PFSK-1 (cell line): ENCODE results near the gene MT1F.

Experiments used
- POLR2AphosphoS5 ChIP-seq: IDR thresholded peaks from 2 replicates; pipeline ENCODE4 v1.6.1; 2012; ENCODE audit warnings: low read depth, mild to moderate bottlenecking, control low read depth, low read length, moderate library complexity
- TAF1 ChIP-seq: IDR thresholded peaks from 2 replicates; pipeline ENCODE4 v1.6.1; 2012; ENCODE audit warnings: low read length, control low read depth, borderline replicate concordance; ENCODE audit not compliant: insufficient read depth

GRCh38 chr16:56684926-56685590 is 27.3 kb downstream of the MT1F start:
- TF ChIP-seq POLR2AphosphoS5 (no peak), TAF1 (no peak)
